GM13976 (cell line): ENCODE measurements around the gene SRPRB.

Experiments
- DNase-seq: peaks from one replicate; pipeline ENCODE4 v3.0.0; 2012; ENCODE audit warnings: low spot score
- CTCF ChIP-seq: IDR thresholded peaks from 2 replicates; pipeline ENCODE4 v1.5.1; 2012; ENCODE audit warnings: borderline replicate concordance, mild to moderate bottlenecking; ENCODE audit not compliant: insufficient read depth; ENCODE audit errors: extremely low read depth, missing control alignments, control extremely low read depth
- in situ Hi-C: fragments of 300-500 bp; cut with MboI; formaldehyde crosslinking; loops from one replicate; pipeline ENCODE4 v1.12.0; 2022; ENCODE audit warnings: low sequenced_read_pairs, mixed read lengths, inconsistent platforms; ENCODE audit not compliant: unreplicated experiment

The SRPRB gene

GRCh38 chr3:133835961-133836360, 30.3 kb downstream of the SRPRB start:
- in situ Hi-C loops: no loop called here
- DNase-seq: no peak
- TF ChIP-seq CTCF: no peak

DNA sequence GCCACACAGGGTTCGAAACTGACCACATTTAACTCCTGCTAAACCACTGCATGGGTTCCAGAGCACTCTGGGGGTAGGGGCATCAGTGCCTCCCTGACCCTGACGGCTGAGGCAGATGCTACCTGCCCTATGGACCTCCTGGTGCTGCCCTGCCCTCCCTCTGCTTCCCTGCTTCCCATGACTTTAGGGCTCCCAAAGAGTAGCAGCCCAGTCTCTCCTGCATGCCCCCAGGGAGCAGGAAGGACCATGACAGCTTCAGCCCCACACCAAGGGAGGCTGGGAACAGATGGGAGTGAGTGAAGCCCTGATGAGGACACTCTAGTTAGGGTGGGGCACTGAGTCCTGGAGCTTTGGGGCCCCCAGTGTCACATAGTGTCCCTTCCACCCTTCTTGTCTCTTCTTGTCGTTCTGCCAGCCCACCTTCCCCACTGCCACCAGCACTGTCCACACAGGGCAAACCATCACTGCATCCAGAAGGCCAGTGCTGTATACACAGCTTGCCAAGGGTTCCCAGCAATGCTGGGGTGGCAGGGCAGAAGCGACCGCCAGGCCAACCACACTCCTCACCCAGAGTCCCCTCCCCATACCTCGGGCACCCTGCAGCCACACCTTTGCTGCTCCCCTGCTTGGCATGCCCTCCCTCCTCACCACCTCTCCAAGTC, 31.0 kb downstream of the SRPRB start:
- DNase-seq: no peak
- no peak for TF ChIP-seq CTCF
- in situ Hi-C loops: no loop called here

DNA sequence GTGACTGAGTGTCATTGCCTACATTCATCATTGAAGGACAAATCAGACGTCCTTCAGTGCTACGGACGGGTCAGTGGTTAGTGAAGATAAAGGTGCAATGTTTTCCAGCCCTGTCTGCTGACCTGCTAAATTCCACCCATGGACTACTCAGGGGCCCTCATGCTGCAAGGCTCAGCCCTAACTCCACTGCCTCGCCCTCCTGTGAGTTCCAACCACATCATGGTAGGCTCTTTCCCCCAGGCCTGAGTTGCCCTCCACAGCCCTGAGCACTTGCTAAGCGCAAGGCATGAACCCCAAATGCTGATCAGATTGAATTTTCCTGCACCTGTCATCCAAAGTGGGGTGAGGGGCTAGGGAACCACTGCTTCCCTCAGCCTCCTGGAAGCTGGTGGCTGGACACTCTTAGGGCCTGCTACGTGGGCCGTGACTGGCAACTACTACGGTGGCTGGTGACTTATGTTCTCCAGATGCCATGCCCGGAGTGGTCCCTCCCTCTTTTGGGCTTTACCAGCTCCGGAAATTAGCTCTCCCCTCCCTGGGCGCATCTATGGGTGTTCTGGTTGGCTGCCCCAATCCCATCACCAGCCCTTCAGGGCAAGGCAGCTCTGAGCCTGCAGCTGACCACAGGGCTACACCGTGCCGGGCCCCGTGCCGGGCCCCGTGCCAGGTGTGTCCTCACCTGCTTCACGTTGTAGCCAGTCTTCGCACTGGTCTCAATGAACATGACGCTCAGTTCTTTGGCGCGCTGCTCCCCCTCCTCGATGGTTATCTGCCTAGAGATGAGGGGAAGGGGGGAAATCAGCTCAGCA, 32.1 kb downstream of the SRPRB start:
- in situ Hi-C loops: no loop called here
- TF ChIP-seq CTCF: no peak
- no peak for DNase-seq

DNA sequence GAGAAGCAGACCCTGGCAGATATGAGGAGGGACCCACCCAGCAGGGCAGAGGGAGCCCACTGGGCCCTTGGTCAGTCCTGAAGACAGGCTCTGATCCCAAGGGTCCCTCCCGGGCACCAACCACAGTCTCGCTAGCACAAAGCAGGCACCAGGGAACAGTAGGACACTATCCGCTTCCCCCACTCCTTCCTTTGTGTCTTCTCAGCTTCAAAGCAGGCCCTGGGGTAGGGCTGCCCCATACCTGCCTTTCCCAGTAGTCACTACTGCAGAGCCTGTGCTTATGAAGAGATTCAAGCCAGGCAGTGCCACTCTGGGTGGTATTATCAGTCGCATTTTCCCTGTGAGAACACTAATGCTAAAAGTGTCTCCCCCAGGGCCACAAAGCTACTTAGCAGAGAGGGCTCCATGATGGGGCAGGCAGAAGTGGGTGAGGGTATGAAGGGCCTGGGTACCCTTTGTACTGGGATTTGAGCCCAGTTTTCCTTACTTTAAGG, 32.7 kb downstream of the SRPRB start:
- no peak for TF ChIP-seq CTCF
- in situ Hi-C loops: no loop called here
- no peak for DNase-seq

GRCh38 chr3:133838916-133839800, 33.5 kb downstream of the SRPRB start:
- TF ChIP-seq CTCF: no peak
- in situ Hi-C loops: no loop called here
- DNase-seq: no peak

DNA sequence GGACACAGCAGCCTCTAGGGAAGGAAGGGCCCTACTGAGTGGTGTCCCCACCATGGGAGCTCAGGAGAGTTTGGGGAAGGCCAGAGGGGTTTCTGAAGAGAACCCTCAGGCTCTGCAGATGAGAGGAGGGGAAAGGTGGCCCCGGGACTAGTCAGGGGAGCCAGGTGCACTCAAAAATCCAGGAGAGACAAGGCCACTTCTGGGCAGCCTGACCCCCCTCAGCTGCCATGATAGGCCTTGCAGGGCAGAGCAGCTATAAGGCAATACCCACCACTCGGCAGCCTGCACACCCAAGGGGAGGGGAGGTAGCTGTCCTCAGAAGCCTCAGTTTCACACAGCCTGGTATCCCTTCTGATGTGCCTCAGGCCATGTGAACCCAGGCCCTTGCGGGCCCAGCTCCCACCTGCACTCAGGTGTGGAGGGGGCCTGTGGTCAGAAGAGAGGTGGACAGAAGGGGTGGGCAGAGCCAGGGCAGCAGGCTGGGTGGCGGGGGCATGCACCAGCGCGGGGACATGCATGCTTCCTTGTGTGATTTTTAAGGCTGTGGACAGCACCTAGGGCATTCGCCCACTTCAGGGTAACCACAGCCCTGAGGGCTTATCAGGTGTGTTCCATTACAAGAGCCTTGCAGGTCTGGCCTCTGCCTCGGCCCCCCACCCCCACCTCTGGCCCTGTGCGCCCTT, 34.6 kb downstream of the SRPRB start:
- DNase-seq: no peak
- TF ChIP-seq CTCF: no peak
- in situ Hi-C loops: no loop called here
